ENCODE measurements around the gene UNC119. TPM values are rescaled to one million over a fixed set of nuclear protein-coding genes. Genes with fewer than 3 reads are reported as not detected.

Gene UNC119
- total RNA-seq, 1 donor from 2014 or later = 47.2 TPM

DNA sequence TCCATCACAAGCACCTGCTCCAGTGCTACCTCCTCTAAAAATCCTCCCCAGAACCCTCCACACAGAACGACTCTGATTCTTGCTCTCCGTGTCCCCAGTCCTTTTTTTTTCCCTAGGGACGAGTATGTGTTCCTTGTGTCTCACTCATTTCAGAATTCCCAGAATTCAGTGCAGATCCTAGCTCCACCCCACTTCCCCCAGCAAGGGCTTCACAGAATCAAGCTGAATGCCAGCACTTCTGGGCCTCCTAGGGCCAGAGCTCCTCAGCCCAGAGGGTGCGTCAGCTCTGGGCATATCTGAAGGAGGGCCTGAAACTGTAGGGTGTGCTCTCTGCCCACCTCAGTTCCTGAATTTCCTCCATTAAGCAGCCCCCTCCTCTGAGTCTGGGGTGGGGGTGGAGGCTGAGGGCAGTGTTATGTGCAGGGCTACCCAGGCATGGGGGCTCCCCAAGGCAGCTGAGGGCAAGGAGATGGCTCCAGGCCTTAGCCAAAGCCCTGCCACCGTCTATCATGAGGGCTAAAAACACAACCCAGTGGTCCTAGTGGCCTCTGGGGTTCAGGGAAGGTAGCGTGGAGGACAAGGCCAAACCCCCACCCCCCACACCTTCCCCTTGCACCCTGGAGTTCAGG, 6.5 kb downstream of the UNC119 start:
- no peaks in the 10 kb centered on the region for H3K36me3 Mint-ChIP-seq (ENCODE audit: low read depth, unreplicated experiment)
- H3K4me1 Mint-ChIP-seq (ENCODE audit: unreplicated experiment) = peaks cover 20% of the 10 kb centered on the region
- no peak for DNase-seq (ENCODE audit: low spot score)
- no peaks in the 10 kb centered on the region for H3K9me3 Mint-ChIP-seq (ENCODE audit: unreplicated experiment)
- TF ChIP-seq, protein P1, sequence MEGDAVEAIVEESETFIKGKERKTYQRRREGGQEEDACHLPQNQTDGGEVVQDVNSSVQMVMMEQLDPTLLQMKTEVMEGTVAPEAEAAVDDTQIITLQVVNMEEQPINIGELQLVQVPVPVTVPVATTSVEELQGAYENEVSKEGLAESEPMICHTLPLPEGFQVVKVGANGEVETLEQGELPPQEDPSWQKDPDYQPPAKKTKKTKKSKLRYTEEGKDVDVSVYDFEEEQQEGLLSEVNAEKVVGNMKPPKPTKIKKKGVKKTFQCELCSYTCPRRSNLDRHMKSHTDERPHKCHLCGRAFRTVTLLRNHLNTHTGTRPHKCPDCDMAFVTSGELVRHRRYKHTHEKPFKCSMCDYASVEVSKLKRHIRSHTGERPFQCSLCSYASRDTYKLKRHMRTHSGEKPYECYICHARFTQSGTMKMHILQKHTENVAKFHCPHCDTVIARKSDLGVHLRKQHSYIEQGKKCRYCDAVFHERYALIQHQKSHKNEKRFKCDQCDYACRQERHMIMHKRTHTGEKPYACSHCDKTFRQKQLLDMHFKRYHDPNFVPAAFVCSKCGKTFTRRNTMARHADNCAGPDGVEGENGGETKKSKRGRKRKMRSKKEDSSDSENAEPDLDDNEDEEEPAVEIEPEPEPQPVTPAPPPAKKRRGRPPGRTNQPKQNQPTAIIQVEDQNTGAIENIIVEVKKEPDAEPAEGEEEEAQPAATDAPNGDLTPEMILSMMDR (IDR thresholded peaks at IDR 0.05; ENCODE audit: unreplicated experiment) = no peak
- peak overlapping the region; percentile 12 for H3K4me3 Mint-ChIP-seq (ENCODE audit: unreplicated experiment)
- H3K27me3 Mint-ChIP-seq (ENCODE audit: unreplicated experiment) = no peaks in the 10 kb centered on the region
- H3K27ac Mint-ChIP-seq (ENCODE audit: unreplicated experiment) = no peak overlapping the region

DNA sequence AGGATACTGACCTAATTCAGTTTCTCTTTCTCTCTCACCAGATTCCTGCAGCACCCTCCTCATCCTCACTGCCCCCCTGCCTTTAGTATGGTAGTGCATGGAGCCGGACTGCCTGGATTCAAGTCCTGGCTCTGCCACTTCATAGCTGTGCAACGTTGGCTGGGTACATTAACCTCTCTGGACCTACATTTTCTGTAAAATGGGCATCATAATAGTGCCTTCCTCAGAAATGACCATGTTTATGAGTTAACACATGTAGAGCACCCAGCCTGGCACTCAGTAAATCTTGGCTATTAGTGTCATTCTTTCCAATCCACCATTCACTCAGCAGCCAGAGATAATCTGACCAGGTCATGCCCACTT, 7.3 kb downstream of the UNC119 start:
- Mint-ChIP-seq H3K9me3 (ENCODE audit: unreplicated experiment) (no peaks in the 10 kb centered on the region), H3K27ac (ENCODE audit: unreplicated experiment) (no peak overlapping the region), H3K27me3 (ENCODE audit: unreplicated experiment) (no peaks in the 10 kb centered on the region), H3K4me3 (ENCODE audit: unreplicated experiment) (no peak overlapping the region), H3K4me1 (ENCODE audit: unreplicated experiment) (peaks cover 15% of the 10 kb centered on the region), H3K36me3 (ENCODE audit: low read depth, unreplicated experiment) (no peaks in the 10 kb centered on the region)
- DNase-seq (ENCODE audit: low spot score) = no peak
- TF ChIP-seq, protein P1 (IDR thresholded peaks at IDR 0.05; ENCODE audit: unreplicated experiment) = no peak

DNA sequence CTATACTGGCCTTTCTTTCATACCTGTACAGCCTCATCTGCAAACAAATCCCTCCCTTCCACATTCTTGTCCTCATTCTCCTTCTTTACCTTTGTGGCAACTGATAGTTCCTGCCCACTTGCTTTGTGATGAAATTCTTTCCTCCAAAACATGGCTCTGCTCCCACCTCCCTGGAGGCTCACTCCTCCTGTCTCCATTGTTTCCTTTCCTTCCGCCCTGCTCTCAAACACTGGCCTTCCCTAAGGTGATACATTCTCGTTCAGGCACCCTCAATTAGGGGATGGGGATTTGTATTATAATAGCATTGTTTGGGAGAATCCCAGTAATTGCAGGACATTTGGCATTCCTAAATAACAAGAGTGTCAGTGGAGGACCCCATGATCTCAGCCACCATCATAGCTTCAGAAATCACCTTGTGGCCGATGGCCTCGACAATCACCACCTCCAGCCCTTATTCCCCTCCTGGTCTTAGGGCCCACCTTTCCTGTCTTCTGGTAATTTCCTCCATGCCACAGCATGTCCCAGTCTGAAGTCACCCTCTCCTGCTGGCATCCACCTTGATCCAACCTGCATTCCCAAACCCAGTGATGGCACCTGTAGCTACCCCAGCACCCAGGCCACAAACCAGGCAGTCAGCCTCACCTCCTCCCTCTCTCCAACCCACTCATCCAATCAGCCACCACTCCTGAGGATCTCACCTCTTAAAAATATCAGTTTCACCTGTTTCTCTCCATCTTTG, 7.9 kb downstream of the UNC119 start:
- TF ChIP-seq, protein P1 (IDR thresholded peaks at IDR 0.05; ENCODE audit: unreplicated experiment) = no peak
- H3K36me3 Mint-ChIP-seq (ENCODE audit: low read depth, unreplicated experiment) = no peaks in the 10 kb centered on the region
- no peak overlapping the region for H3K27ac Mint-ChIP-seq (ENCODE audit: unreplicated experiment)
- H3K27me3 Mint-ChIP-seq (ENCODE audit: unreplicated experiment) = no peaks in the 10 kb centered on the region
- no peaks in the 10 kb centered on the region for H3K9me3 Mint-ChIP-seq (ENCODE audit: unreplicated experiment)
- H3K4me3 Mint-ChIP-seq (ENCODE audit: unreplicated experiment) = peak overlapping the region; percentile 29
- no peak for DNase-seq (ENCODE audit: low spot score)
- H3K4me1 Mint-ChIP-seq (ENCODE audit: unreplicated experiment) = peaks cover 10% of the 10 kb centered on the region

DNA sequence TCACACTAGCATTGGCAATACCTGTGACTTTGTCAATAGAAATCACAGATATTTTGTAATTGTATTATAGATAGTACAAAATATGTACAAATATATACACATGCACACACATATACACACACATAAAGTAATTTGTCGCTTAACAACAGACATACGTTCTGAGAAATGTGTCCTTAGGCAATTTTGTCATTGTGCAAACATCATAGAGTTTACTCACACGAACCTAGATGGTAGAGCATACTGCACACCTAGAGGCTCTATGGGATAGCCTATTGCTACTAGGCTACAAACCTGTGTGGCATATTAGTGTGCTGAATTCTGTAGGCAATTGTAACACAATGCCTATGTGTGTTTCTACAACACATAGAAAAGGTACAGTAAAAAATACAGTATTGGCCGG, 11.0 kb downstream of the UNC119 start:
- Mint-ChIP-seq H3K27ac (ENCODE audit: unreplicated experiment) (no peak overlapping the region), H3K27me3 (ENCODE audit: unreplicated experiment) (peaks cover 1% of the 10 kb centered on the region), H3K4me1 (ENCODE audit: unreplicated experiment) (peaks cover 5% of the 10 kb centered on the region), H3K4me3 (ENCODE audit: unreplicated experiment) (no peak overlapping the region), H3K9me3 (ENCODE audit: unreplicated experiment) (no peaks in the 10 kb centered on the region), H3K36me3 (ENCODE audit: low read depth, unreplicated experiment) (no peaks in the 10 kb centered on the region)
- TF ChIP-seq, protein P1 (IDR thresholded peaks at IDR 0.05; ENCODE audit: unreplicated experiment) = no peak
- no peak for DNase-seq (ENCODE audit: low spot score)

DNA sequence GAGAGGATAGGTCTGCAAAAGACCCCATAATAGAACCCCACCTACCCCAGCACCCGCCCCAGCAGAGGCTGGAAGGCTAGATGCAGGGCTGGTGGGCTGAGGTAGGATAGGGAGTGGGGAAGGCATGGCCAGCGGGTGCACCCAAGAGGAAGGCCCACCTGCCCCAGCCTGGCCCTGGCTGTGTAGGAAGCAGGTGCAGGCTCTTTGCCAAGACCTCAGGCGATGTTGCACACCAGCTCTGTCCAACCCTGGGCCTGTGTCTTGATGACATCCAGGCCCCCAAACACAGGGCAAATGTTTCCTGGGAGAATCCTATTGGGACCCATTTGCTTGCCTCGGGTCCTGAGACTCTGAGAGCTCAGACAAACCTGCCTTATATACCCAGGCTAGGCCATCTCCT, 12.2 kb downstream of the UNC119 start:
- TF ChIP-seq, protein P1 (IDR thresholded peaks at IDR 0.05; ENCODE audit: unreplicated experiment) = no peak
- H3K9me3 Mint-ChIP-seq (ENCODE audit: unreplicated experiment) = no peaks in the 10 kb centered on the region
- DNase-seq (ENCODE audit: low spot score) = no peak
- H3K27ac Mint-ChIP-seq (ENCODE audit: unreplicated experiment) = no peak overlapping the region
- H3K4me3 Mint-ChIP-seq (ENCODE audit: unreplicated experiment) = no peak overlapping the region
- peaks cover 5% of the 10 kb centered on the region for H3K4me1 Mint-ChIP-seq (ENCODE audit: unreplicated experiment)
- no peaks in the 10 kb centered on the region for H3K36me3 Mint-ChIP-seq (ENCODE audit: low read depth, unreplicated experiment)
- peaks cover 2% of the 10 kb centered on the region for H3K27me3 Mint-ChIP-seq (ENCODE audit: unreplicated experiment)

Measured in endothelial cell (in vitro differentiated cells).